SK-N-SH treated with all-trans-retinoic acid at 6 μM for 48 hours (cell line): ENCODE data around the gene NOL9.

Experiments
- ATAC-seq: fragments of 200-7000 bp; cut with Tn5 transposase; 3 replicates; pipeline ENCODE4 v1.9.1; 2020; ENCODE audit warnings: mild to moderate bottlenecking, moderate library complexity
- ARNTL ChIP-seq: fragments of 450-650 bp; formaldehyde crosslinking; IDR thresholded peaks from 2 replicates; pipeline ENCODE4 v1.5.0; 2020; ENCODE audit warnings: low read depth, mild to moderate bottlenecking, moderate library complexity, borderline replicate concordance
- BACH2 ChIP-seq: fragments of 250-450 bp; sonication (Bioruptor Pico); IDR thresholded peaks from 2 replicates; pipeline ENCODE4 v1.9.0; 2021; ENCODE audit warnings: mild to moderate bottlenecking, borderline replicate concordance
- CSDC2 ChIP-seq: fragments of 250-450 bp; sonication (Bioruptor Pico); IDR thresholded peaks from 2 replicates; pipeline ENCODE4 v1.5.0; 2020; ENCODE audit warnings: mild to moderate bottlenecking, moderate library complexity
- CSRNP3 ChIP-seq: fragments of 250-450 bp; sonication (Bioruptor Pico); IDR thresholded peaks from 2 replicates; pipeline ENCODE4 v1.5.1; 2021; ENCODE audit warnings: mild to moderate bottlenecking, moderate library complexity
- ESRRG ChIP-seq: fragments of 250-450 bp; sonication (Bioruptor Pico); IDR thresholded peaks from 2 replicates; pipeline ENCODE4 v1.6.1; 2021; ENCODE audit warnings: mild to moderate bottlenecking
- GLIS3 ChIP-seq: fragments of 250-450 bp; sonication (Bioruptor Pico); IDR thresholded peaks from 2 replicates; pipeline ENCODE4 v1.5.0; 2020; ENCODE audit warnings: mild to moderate bottlenecking, moderate library complexity
- ISL1 ChIP-seq: fragments of 250-450 bp; sonication (Bioruptor Pico); IDR thresholded peaks from 2 replicates; pipeline ENCODE4 v2.1.2; 2022; ENCODE audit warnings: mild to moderate bottlenecking, moderate library complexity
- OSR1 ChIP-seq: fragments of 250-450 bp; sonication (Bioruptor Pico); IDR thresholded peaks from 2 replicates; pipeline ENCODE4 v1.8.0; 2022; ENCODE audit warnings: moderate library complexity, mild to moderate bottlenecking, inconsistent platforms
- PATZ1 ChIP-seq: fragments of 250-450 bp; sonication (Bioruptor Pico); IDR thresholded peaks from 2 replicates; pipeline ENCODE4 v1.8.0; 2020; ENCODE audit warnings: mild to moderate bottlenecking, moderate library complexity, borderline replicate concordance
- PPARA ChIP-seq: fragments of 250-450 bp; sonication (Bioruptor Pico); IDR thresholded peaks from 2 replicates; pipeline ENCODE4 v1.5.0; 2020; ENCODE audit warnings: mild to moderate bottlenecking, borderline replicate concordance
- TCF4 ChIP-seq: fragments of 250-450 bp; sonication (Bioruptor Pico); IDR thresholded peaks from 2 replicates; pipeline ENCODE4 v1.8.0; 2021; ENCODE audit warnings: mild to moderate bottlenecking, moderate library complexity, borderline replicate concordance
- TOX ChIP-seq: fragments of 250-450 bp; sonication (Bioruptor Pico); IDR thresholded peaks from 2 replicates; pipeline ENCODE4 v1.8.0; 2021; ENCODE audit warnings: mild to moderate bottlenecking, moderate library complexity, borderline replicate concordance
- TSHZ2 ChIP-seq: fragments of 250-450 bp; sonication (Bioruptor Pico); IDR thresholded peaks from 2 replicates; pipeline ENCODE4 v1.5.0; 2020; ENCODE audit warnings: mild to moderate bottlenecking, moderate library complexity
- ZC3H10 ChIP-seq: fragments of 250-450 bp; sonication (Bioruptor Pico); IDR thresholded peaks from 2 replicates; pipeline ENCODE4 v1.5.1; 2021; ENCODE audit warnings: mild to moderate bottlenecking, moderate library complexity
- ZFP3 ChIP-seq: fragments of 250-450 bp; sonication (Bioruptor Pico); IDR thresholded peaks from 2 replicates; pipeline ENCODE4 v1.5.0; 2020; ENCODE audit warnings: mild to moderate bottlenecking, moderate library complexity
- ZFP30 ChIP-seq: fragments of 450-650 bp; formaldehyde crosslinking; IDR thresholded peaks from 2 replicates; pipeline ENCODE4 v1.5.0; 2022; ENCODE audit warnings: mild to moderate bottlenecking, moderate library complexity
- ZNF565 ChIP-seq: fragments of 450-650 bp; formaldehyde crosslinking; conservative IDR thresholded peaks from 2 replicates; pipeline ENCODE4 v1.5.0; 2020; ENCODE audit warnings: low read depth, mild to moderate bottlenecking, moderate library complexity
- ZNF70 ChIP-seq: fragments of 450-650 bp; formaldehyde crosslinking; IDR thresholded peaks from 2 replicates; pipeline ENCODE4 v1.5.0; 2020; ENCODE audit warnings: mild to moderate bottlenecking, moderate library complexity
- ZNF8 ChIP-seq: fragments of 450-650 bp; formaldehyde crosslinking; IDR thresholded peaks from 2 replicates; pipeline ENCODE4 v1.5.0; 2020; ENCODE audit warnings: mild to moderate bottlenecking, moderate library complexity
- TF ChIP-seq, protein P1 (sequence below): fragments of 250-450 bp; sonication (Bioruptor Pico); IDR thresholded peaks from 2 replicates; pipeline ENCODE4 v1.8.0; 2021; ENCODE audit warnings: low read depth, mild to moderate bottlenecking, moderate library complexity, borderline replicate concordance
- TF ChIP-seq, protein P2 (sequence below): fragments of 250-450 bp; sonication (Bioruptor Pico); IDR thresholded peaks from 2 replicates; pipeline ENCODE4 v1.5.1; 2020; ENCODE audit warnings: low read depth, mild to moderate bottlenecking, moderate library complexity

Gene NOL9

GRCh38 chr1:6531996-6532395 lies 22.3 kb downstream of the NOL9 start:
- no peak for ATAC-seq
- TF ChIP-seq TSHZ2 (CRISPR knock-in tag) (no peak), CSRNP3 (CRISPR knock-in tag) (no peak), CSDC2 (no peak), ARNTL (CRISPR knock-in tag) (no peak), PPARA (CRISPR knock-in tag) (no peak), OSR1 (no peak), PATZ1 (CRISPR knock-in tag) (no peak), ZFP3 (CRISPR knock-in tag) (no peak), GLIS3 (CRISPR knock-in tag) (no peak), TOX (CRISPR knock-in tag) (no peak), ZC3H10 (CRISPR knock-in tag) (no peak), ZNF565 (CRISPR knock-in tag) (no peak), ISL1 (CRISPR knock-in tag) (no peak), ESRRG (CRISPR knock-in tag) (no peak), ZFP30 (no peak), ZNF8 (CRISPR knock-in tag) (no peak)
- TF ChIP-seq, protein P1, sequence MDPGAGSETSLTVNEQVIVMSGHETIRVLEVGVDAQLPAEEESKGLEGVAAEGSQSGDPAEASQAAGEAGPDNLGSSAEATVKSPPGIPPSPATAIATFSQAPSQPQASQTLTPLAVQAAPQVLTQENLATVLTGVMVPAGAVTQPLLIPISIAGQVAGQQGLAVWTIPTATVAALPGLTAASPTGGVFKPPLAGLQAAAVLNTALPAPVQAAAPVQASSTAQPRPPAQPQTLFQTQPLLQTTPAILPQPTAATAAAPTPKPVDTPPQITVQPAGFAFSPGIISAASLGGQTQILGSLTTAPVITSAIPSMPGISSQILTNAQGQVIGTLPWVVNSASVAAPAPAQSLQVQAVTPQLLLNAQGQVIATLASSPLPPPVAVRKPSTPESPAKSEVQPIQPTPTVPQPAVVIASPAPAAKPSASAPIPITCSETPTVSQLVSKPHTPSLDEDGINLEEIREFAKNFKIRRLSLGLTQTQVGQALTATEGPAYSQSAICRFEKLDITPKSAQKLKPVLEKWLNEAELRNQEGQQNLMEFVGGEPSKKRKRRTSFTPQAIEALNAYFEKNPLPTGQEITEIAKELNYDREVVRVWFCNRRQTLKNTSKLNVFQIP (CRISPR knock-in tag), result no peak

GRCh38 chr1:6530504-6531160 lies 23.7 kb downstream of the NOL9 start:
- no peak for ATAC-seq
- TF ChIP-seq ZNF70 (CRISPR knock-in tag) (no peak), TCF4 (CRISPR knock-in tag) (no peak), ZNF565 (CRISPR knock-in tag) (no peak), ZNF8 (CRISPR knock-in tag) (no peak), PPARA (CRISPR knock-in tag) (no peak), TSHZ2 (CRISPR knock-in tag) (no peak), GLIS3 (CRISPR knock-in tag) (no peak), ARNTL (CRISPR knock-in tag) (no peak), ISL1 (CRISPR knock-in tag) (no peak), CSDC2 (no peak), TOX (CRISPR knock-in tag) (no peak), BACH2 (CRISPR knock-in tag) (no peak), OSR1 (no peak)
- TF ChIP-seq, protein P2, sequence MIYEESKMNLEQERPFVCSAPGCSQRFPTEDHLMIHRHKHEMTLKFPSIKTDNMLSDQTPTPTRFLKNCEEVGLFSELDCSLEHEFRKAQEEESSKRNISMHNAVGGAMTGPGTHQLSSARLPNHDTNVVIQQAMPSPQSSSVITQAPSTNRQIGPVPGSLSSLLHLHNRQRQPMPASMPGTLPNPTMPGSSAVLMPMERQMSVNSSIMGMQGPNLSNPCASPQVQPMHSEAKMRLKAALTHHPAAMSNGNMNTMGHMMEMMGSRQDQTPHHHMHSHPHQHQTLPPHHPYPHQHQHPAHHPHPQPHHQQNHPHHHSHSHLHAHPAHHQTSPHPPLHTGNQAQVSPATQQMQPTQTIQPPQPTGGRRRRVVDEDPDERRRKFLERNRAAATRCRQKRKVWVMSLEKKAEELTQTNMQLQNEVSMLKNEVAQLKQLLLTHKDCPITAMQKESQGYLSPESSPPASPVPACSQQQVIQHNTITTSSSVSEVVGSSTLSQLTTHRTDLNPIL, result no peak
